ENCODE measurements around the gene MAGI1. TPM values are rescaled to one million over a fixed set of nuclear protein-coding genes. Genes with fewer than 3 reads are reported as not detected.

Gene MAGI1
- total RNA-seq, 6 donors from 2014 or later: 33.0 to 72.9 (median 62.4) TPM

DNA sequence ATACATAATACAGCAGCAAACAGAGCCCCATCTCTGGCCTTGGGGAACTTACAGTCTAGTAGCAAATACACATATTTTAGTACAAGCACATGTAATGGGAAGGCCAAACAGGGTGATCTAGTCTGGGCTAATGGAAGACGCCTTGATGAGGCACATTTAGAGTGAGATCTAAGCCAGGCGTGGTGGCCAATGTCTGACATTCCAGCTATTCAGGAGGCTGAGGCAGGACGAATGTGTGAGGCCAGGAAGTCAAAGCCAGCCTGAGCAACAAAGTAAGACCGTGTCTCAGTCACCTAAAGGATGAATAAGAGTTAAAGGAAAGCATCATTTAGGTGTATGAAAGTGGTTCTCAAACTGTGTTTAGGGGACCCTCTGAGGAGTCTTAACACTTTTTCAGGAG lies 291.9 kb downstream of the MAGI1 start:
- no peak for TF ChIP-seq POLR2A (IDR thresholded peaks at IDR 0.05)
- TF ChIP-seq, protein P1, sequence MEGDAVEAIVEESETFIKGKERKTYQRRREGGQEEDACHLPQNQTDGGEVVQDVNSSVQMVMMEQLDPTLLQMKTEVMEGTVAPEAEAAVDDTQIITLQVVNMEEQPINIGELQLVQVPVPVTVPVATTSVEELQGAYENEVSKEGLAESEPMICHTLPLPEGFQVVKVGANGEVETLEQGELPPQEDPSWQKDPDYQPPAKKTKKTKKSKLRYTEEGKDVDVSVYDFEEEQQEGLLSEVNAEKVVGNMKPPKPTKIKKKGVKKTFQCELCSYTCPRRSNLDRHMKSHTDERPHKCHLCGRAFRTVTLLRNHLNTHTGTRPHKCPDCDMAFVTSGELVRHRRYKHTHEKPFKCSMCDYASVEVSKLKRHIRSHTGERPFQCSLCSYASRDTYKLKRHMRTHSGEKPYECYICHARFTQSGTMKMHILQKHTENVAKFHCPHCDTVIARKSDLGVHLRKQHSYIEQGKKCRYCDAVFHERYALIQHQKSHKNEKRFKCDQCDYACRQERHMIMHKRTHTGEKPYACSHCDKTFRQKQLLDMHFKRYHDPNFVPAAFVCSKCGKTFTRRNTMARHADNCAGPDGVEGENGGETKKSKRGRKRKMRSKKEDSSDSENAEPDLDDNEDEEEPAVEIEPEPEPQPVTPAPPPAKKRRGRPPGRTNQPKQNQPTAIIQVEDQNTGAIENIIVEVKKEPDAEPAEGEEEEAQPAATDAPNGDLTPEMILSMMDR (IDR thresholded peaks at IDR 0.05): no peak
- no peak for TF ChIP-seq POLR2AphosphoS5 (IDR thresholded peaks at IDR 0.05)
- TF ChIP-seq EP300 (IDR thresholded peaks at IDR 0.05): no peak
- Histone ChIP-seq H3K36me3 (no peaks in the 10 kb centered on the region), H3K4me3 (no peak overlapping the region), H3K27ac (no peak overlapping the region), H3K27me3 (no peaks in the 10 kb centered on the region), H3K4me1 (no peaks in the 10 kb centered on the region), H3K9me3 (no peaks in the 10 kb centered on the region)
- ATAC-seq (ENCODE audit: low FRiP score in 2 of 2) (no peak), DNase-seq (no peak)
- 87 to 88% methylated on average over 4 of the region's 4 CpGs for WGBS, 2 donors

DNA sequence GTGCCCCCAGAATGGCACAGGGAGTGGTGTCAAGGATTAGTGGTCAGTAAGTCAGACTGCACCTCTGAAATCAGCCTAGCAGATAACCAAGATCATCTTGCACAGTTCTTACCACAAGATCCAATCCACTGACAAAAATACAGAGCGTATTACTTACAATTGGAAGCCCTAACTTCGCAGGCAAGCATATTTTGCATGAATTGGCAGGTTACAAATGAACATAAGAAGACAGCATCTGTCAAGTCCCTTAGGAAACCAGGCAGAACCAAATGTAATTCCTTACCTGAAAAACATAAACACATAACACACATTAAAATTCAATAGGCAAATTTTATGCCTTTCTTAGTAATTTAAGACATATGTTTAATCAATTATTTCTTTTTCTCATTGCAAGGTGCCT lies 293.4 kb downstream of the MAGI1 start:
- no peaks in the 10 kb centered on the region for H3K9me3 ChIP-seq
- DNase-seq: no peak
- H3K36me3 ChIP-seq: no peaks in the 10 kb centered on the region
- WGBS, 2 donors: 91 to 94% methylated on average over 2 of the region's 2 CpGs
- TF ChIP-seq POLR2A (IDR thresholded peaks at IDR 0.05): no peak
- TF ChIP-seq EP300 (IDR thresholded peaks at IDR 0.05): no peak
- no peak for TF ChIP-seq POLR2AphosphoS5 (IDR thresholded peaks at IDR 0.05)
- TF ChIP-seq, protein P1 (IDR thresholded peaks at IDR 0.05): no peak
- no peak overlapping the region for H3K4me3 ChIP-seq
- H3K27ac ChIP-seq: no peak overlapping the region
- no peak for ATAC-seq (ENCODE audit: low FRiP score in 2 of 2)
- no peaks in the 10 kb centered on the region for H3K4me1 ChIP-seq
- H3K27me3 ChIP-seq: no peaks in the 10 kb centered on the region

DNA sequence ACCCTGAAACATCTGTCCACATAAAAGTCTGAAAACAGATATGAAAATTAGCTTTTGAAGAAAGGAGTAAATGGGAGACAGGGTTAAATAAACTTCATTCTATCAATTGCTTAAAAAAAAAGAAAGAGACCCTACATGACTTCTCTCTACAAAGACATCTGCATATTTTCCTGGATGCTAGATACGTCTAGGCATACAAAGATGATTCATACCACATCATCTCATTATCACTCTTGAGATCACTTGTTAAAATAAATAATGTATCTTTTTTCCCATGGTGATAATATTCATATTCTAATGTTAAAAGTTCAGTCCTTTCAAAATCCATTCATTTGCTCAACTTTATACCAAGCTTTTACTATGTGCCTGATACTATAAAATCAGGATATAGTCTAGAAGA lies 295.8 kb downstream of the MAGI1 start:
- no peak for ATAC-seq (ENCODE audit: low FRiP score in 2 of 2)
- Histone ChIP-seq H3K27me3 (no peaks in the 10 kb centered on the region), H3K27ac (no peak overlapping the region), H3K4me3 (no peak overlapping the region), H3K4me1 (no peaks in the 10 kb centered on the region), H3K36me3 (no peaks in the 10 kb centered on the region), H3K9me3 (no peaks in the 10 kb centered on the region)
- DNase-seq: no peak
- no peak for TF ChIP-seq EP300 (IDR thresholded peaks at IDR 0.05)
- TF ChIP-seq, protein P1 (IDR thresholded peaks at IDR 0.05): no peak
- no peak for TF ChIP-seq POLR2AphosphoS5 (IDR thresholded peaks at IDR 0.05)
- no peak for TF ChIP-seq POLR2A (IDR thresholded peaks at IDR 0.05)
- WGBS, 2 donors: 63 to 64% methylated on average over 1 of the region's 1 CpG

DNA sequence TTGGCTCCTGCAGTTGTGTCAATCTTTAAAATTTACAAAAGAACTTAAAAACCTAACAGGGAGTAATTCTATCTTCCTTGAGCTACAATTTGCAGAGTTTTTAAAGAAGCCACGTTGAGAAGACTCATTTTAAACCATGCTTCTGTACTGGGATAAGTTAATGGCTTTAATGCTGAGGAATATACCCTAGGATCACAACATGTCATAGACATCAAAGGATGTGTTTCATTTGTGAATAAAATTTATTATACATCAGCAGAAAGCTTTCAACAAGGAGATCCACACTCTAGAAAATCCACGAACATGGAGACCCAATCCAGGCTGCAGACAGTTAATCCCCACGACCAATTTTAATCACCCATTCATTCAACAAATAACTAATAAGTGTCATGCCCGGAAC lies 297.2 kb downstream of the MAGI1 start:
- DNase-seq: no peak
- WGBS, 2 donors: 84 to 91% methylated on average over 4 of the region's 4 CpGs
- TF ChIP-seq, protein P1 (IDR thresholded peaks at IDR 0.05): no peak
- no peak for TF ChIP-seq EP300 (IDR thresholded peaks at IDR 0.05)
- no peak for TF ChIP-seq POLR2A (IDR thresholded peaks at IDR 0.05)
- TF ChIP-seq POLR2AphosphoS5 (IDR thresholded peaks at IDR 0.05): no peak
- H3K4me3 ChIP-seq: no peak overlapping the region
- no peaks in the 10 kb centered on the region for H3K9me3 ChIP-seq
- ATAC-seq (ENCODE audit: low FRiP score in 2 of 2): no peak
- no peaks in the 10 kb centered on the region for H3K4me1 ChIP-seq
- H3K27ac ChIP-seq: no peak overlapping the region
- H3K36me3 ChIP-seq: no peaks in the 10 kb centered on the region
- no peaks in the 10 kb centered on the region for H3K27me3 ChIP-seq

DNA sequence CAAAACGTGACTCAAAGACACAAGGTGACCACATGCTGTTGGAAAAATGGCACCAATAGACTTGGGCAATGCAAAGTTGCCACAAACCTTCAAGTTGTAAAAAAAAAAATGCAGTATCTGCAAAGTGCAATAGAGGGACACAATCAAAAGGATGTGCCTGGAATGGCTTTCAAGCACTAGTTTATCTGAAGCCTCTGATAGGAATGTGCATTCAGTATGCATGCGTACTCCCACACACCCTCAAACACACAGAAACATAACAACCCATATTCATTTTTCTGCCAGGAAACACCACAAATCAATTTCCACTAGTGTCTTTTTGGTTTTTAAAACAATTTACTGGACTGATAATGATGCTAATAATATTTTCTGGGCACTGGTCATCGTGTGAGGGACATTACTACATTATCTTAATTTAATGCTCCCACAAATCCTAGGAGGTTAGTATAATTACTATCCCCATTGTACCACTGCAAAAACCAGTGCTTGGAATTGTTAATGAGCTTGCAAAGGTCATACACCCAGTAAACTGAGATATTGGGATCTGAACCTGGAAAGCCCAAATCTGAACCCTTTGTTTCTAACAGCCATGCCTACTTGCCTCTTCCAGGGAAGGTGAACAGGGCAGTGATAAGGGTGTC lies 298.7 kb downstream of the MAGI1 start:
- Histone ChIP-seq H3K36me3 (no peaks in the 10 kb centered on the region), H3K27me3 (no peaks in the 10 kb centered on the region), H3K4me1 (no peaks in the 10 kb centered on the region), H3K27ac (no peak overlapping the region), H3K9me3 (no peaks in the 10 kb centered on the region), H3K4me3 (no peak overlapping the region)
- no peak for DNase-seq
- WGBS, 2 donors: 53 to 60% methylated on average over 3 of the region's 3 CpGs
- no peak for ATAC-seq (ENCODE audit: low FRiP score in 2 of 2)
- TF ChIP-seq, protein P1 (IDR thresholded peaks at IDR 0.05): no peak
- no peak for TF ChIP-seq POLR2AphosphoS5 (IDR thresholded peaks at IDR 0.05)
- no peak for TF ChIP-seq EP300 (IDR thresholded peaks at IDR 0.05)
- no peak for TF ChIP-seq POLR2A (IDR thresholded peaks at IDR 0.05)
